HEK293 (cell line): ENCODE measurements around the gene SLC39A1.

ENCODE experiments used
- CTCF ChIA-PET: fragments of 350-600 bp; formaldehyde crosslinking; extraction: SDS; loops from one replicate; lab custom pipeline; 2021; ENCODE audit warnings: antibody characterized with exemption; lab: Yijun Ruan, JAX
- POLR2A ChIA-PET: fragments of 300-600 bp; formaldehyde crosslinking; extraction: SDS; loops from one replicate; lab custom pipeline; 2020; ENCODE audit warnings: antibody characterized with exemption, inconsistent platforms; lab: Yijun Ruan, JAX
- H3K27ac ChIP-seq: fragments of 200-500 bp; sonication (Bioruptor generic); 2 replicates; pipeline ENCODE4 v1.5.1; 2014; ENCODE audit warnings: low read depth, low read length, control low read depth, inconsistent platforms; ENCODE audit errors: extremely low read depth
- H3K36me3 ChIP-seq, 2 experiments: fragments of 200-500 bp in 1 of 2; sonication (Bioruptor generic) in 1 of 2; 1 replicate in 1 of 2; 2 replicates in 1 of 2; pipeline ENCODE4 v1.5.1; 2014 to 2017; ENCODE audit warnings: inconsistent platforms in 2 of 2, low read length in 2 of 2; ENCODE audit not compliant: control insufficient read depth in 2 of 2, insufficient read depth in 1 of 2
- H3K4me1 ChIP-seq: fragments of 200-500 bp; sonication (Bioruptor generic); 2 replicates; pipeline ENCODE4 v1.5.1; 2014; ENCODE audit warnings: mild to moderate bottlenecking, low read length, inconsistent platforms; ENCODE audit not compliant: control insufficient read depth, insufficient read depth
- H3K4me3 ChIP-seq: 2 replicates; pipeline ENCODE4 v1.5.1; 2011; ENCODE audit warnings: low read depth, mild to moderate bottlenecking, control low read depth, low read length, moderate library complexity
- H3K9me3 ChIP-seq: fragments of 200-500 bp; sonication (Bioruptor generic); 2 replicates; pipeline ENCODE4 v1.5.1; 2014; ENCODE audit warnings: low read depth, low read length, inconsistent platforms; ENCODE audit not compliant: control insufficient read depth, insufficient read depth
- BCL11B ChIP-seq: fragments of 450-650 bp; formaldehyde crosslinking; IDR thresholded peaks from 2 replicates; pipeline ENCODE4 v1.5.1; 2016; ENCODE audit warnings: low read depth, missing biosample characterization, missing genetic modification characterization
- EGR2 ChIP-seq: fragments of 450-650 bp; formaldehyde crosslinking; IDR thresholded peaks from 2 replicates; pipeline ENCODE4 v1.5.1; 2016; ENCODE audit warnings: low read depth, missing biosample characterization, missing genetic modification characterization
- MYNN ChIP-seq: fragments of 450-650 bp; formaldehyde crosslinking; IDR thresholded peaks from 2 replicates; pipeline ENCODE4 v1.5.1; 2016; ENCODE audit warnings: missing biosample characterization, missing genetic modification characterization, borderline replicate concordance
- MZF1 ChIP-seq: fragments of 450-650 bp; formaldehyde crosslinking; IDR thresholded peaks from 2 replicates; pipeline ENCODE4 v1.5.1; 2017; ENCODE audit warnings: missing biosample characterization, missing genetic modification characterization, borderline replicate concordance
- REST ChIP-seq: fragments of 450-650 bp; formaldehyde crosslinking; IDR thresholded peaks from 2 replicates; pipeline ENCODE4 v1.5.1; 2016; ENCODE audit warnings: missing biosample characterization, missing genetic modification characterization
- ZBTB17 ChIP-seq: fragments of 450-650 bp; formaldehyde crosslinking; IDR thresholded peaks from 2 replicates; pipeline ENCODE4 v1.5.1; 2016; ENCODE audit warnings: missing biosample characterization, missing genetic modification characterization
- ZEB2 ChIP-seq: fragments of 450-650 bp; formaldehyde crosslinking; IDR thresholded peaks from 2 replicates; pipeline ENCODE4 v1.5.1; 2016; ENCODE audit warnings: missing biosample characterization, missing genetic modification characterization
- ZFHX2 ChIP-seq: fragments of 450-650 bp; formaldehyde crosslinking; conservative IDR thresholded peaks from 2 replicates; pipeline ENCODE4 v1.5.1; 2016; ENCODE audit warnings: missing biosample characterization, missing genetic modification characterization
- ZFP3 ChIP-seq: fragments of 450-650 bp; formaldehyde crosslinking; IDR thresholded peaks from 2 replicates; pipeline ENCODE4 v1.5.1; 2016; ENCODE audit warnings: low read depth, missing biosample characterization, missing genetic modification characterization
- ZFP69B ChIP-seq: fragments of 450-650 bp; formaldehyde crosslinking; IDR thresholded peaks from 2 replicates; pipeline ENCODE4 v1.5.1; 2016; ENCODE audit warnings: missing biosample characterization, missing genetic modification characterization
- ZNF184 ChIP-seq: fragments of 450-650 bp; IDR thresholded peaks from 2 replicates; pipeline ENCODE4 v1.5.1; 2018; ENCODE audit warnings: missing biosample characterization, mild to moderate bottlenecking, missing genetic modification characterization
- ZNF24 ChIP-seq: fragments of 450-650 bp; formaldehyde crosslinking; IDR thresholded peaks from 2 replicates; pipeline ENCODE4 v1.5.1; 2016; ENCODE audit warnings: missing biosample characterization, missing genetic modification characterization
- ZNF302 ChIP-seq: fragments of 450-650 bp; formaldehyde crosslinking; IDR thresholded peaks from 2 replicates; pipeline ENCODE4 v1.5.1; 2016; ENCODE audit warnings: missing biosample characterization, missing genetic modification characterization, low read depth
- ZNF366 ChIP-seq: fragments of 450-650 bp; formaldehyde crosslinking; conservative IDR thresholded peaks from 2 replicates; pipeline ENCODE4 v1.5.1; 2016; ENCODE audit warnings: missing biosample characterization, missing genetic modification characterization
- ZNF449 ChIP-seq: fragments of 450-650 bp; formaldehyde crosslinking; IDR thresholded peaks from 2 replicates; pipeline ENCODE4 v1.5.1; 2017; ENCODE audit warnings: missing biosample characterization, mild to moderate bottlenecking, missing genetic modification characterization, moderate library complexity
- ZNF501 ChIP-seq: fragments of 450-650 bp; formaldehyde crosslinking; IDR thresholded peaks from 2 replicates; pipeline ENCODE4 v1.5.1; 2016; ENCODE audit warnings: missing biosample characterization, missing genetic modification characterization
- ZNF548 ChIP-seq: fragments of 450-650 bp; formaldehyde crosslinking; IDR thresholded peaks from 2 replicates; pipeline ENCODE4 v1.5.1; 2016; ENCODE audit warnings: missing biosample characterization, missing genetic modification characterization
- ZSCAN30 ChIP-seq: fragments of 450-650 bp; IDR thresholded peaks from 2 replicates; pipeline ENCODE4 v1.5.1; 2018; ENCODE audit warnings: missing biosample characterization, mild to moderate bottlenecking, missing genetic modification characterization, moderate library complexity
- ZXDB ChIP-seq: fragments of 450-650 bp; formaldehyde crosslinking; IDR thresholded peaks from 2 replicates; pipeline ENCODE4 v1.5.1; 2016; ENCODE audit warnings: missing biosample characterization, missing genetic modification characterization
- TF ChIP-seq, protein P1 (sequence below): fragments of 450-650 bp; formaldehyde crosslinking; IDR thresholded peaks from 2 replicates; pipeline ENCODE4 v1.5.1; 2017; ENCODE audit warnings: missing biosample characterization, missing genetic modification characterization
- TF ChIP-seq, protein P2 (sequence below): fragments of 450-650 bp; formaldehyde crosslinking; IDR thresholded peaks from 2 replicates; pipeline ENCODE4 v1.5.1; 2016; ENCODE audit warnings: missing biosample characterization, missing genetic modification characterization
- TF ChIP-seq, protein P3 (sequence below): fragments of 450-650 bp; IDR thresholded peaks from 2 replicates; pipeline ENCODE4 v1.5.1; 2018; ENCODE audit warnings: missing biosample characterization, missing genetic modification characterization

SLC39A1 gene

DNA sequence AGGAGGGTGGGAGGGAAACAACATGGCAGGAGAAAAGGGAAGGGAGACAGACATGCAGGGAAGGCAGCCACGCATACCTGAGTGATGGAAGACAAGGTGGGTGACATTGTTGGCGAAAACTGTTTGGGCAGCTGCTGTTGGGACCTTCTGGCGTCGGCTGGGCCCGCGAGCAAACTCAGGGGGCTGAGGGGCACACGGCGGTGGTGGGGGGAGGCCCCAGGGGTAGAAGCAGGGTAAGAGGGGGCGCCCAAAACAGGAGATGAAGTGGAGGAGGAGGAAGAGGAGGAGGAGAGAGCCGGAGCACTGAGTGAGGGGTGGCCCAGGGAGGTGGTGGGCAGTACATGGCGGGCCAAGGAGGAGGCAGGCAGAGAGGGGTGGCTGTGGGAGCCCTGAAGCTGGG, 12.2 kb downstream of the SLC39A1 start:
- Histone ChIP-seq H3K36me3 (peaks cover 16 to 80% of the 10 kb centered on the region in 2 experiments; a peak in 2 of 3 replicates), H3K27ac (no peak overlapping the region), H3K4me1 (no peaks in the 10 kb centered on the region), H3K4me3 (no peak overlapping the region), H3K9me3 (no peaks in the 10 kb centered on the region)
- CTCF ChIA-PET, result interaction anchor here (0.6 to 1.2 kb wide), 2 partner anchors 35 to 106 kb away, joined by 3 to 5 read pairs; partner anchors contain the start of gene RAB13
- POLR2A ChIA-PET, result interaction anchor here (0.8 kb wide), 1 partner anchor 11 kb away, joined by 3 read pairs; no protein-coding TSS in a partner anchor
- peak; percentile 39; the same call in 1 of the 2 replicates for TF ChIP-seq EGR2 (tag by site-specific recombination)
- TF ChIP-seq ZFHX2 (tag by site-specific recombination), result 0 out of 2 replicates have a peak, but pooled peaks have one; percentile 16
- no peak for TF ChIP-seq ZNF302 (tag by site-specific recombination)

GRCh38 chr1:153946622-153947241, 16.6 kb downstream of the SLC39A1 start, which contains the start of gene DENND4B:
DENND4B (minus strand) TSS chr1:153946718; CDS start chr1:153944374, 2,344 bp downstream.
- H3K9me3 ChIP-seq, result no peaks in the 10 kb centered on the region
- peak within 1 kb of the TSS; percentile 74 for H3K4me3 ChIP-seq
- no peaks in the 10 kb centered on the region for H3K4me1 ChIP-seq
- CTCF ChIA-PET, result interaction anchor here (0.6 to 1.8 kb wide), 27 partner anchors 9 to 402 kb away, joined by 3 to 13 read pairs (median 4); partner anchors contain the start of genes CRTC2, RAB13 and SLC39A1
- POLR2A ChIA-PET, result interaction anchor here (1.0 to 4.3 kb wide), 11 partner anchors 10 to 143 kb away, joined by 4 to 36 read pairs (median 13); partner anchors contain the start of genes CREB3L4, CRTC2, GATAD2B and JTB
- H3K27ac ChIP-seq, result peak within 1 kb of the TSS; percentile 91
- H3K36me3 ChIP-seq, result peaks cover 12 to 67% of the 10 kb centered on the region in 2 experiments; a peak in 2 of 3 replicates
- TF ChIP-seq MYNN (tag by site-specific recombination), result no peak
- TF ChIP-seq MZF1 (tag by site-specific recombination), result no peak
- TF ChIP-seq ZFP69B (tag by site-specific recombination), result no peak; the same call in 1 of the 2 replicates
- peak; percentile 57; the same call in 1 of the 2 replicates for TF ChIP-seq ZNF501 (tag by site-specific recombination)
- TF ChIP-seq ZEB2, result peak; percentile 71
- TF ChIP-seq ZBTB17 (tag by site-specific recombination), result 0 out of 2 replicates have a peak, but pooled peaks have one; percentile 25
- peak; percentile 91 for TF ChIP-seq BCL11B (tag by site-specific recombination)
- no peak for TF ChIP-seq REST
- TF ChIP-seq ZNF24 (tag by site-specific recombination), result 0 out of 2 replicates have a peak, but pooled peaks have one; percentile 17
- TF ChIP-seq ZNF302 (tag by site-specific recombination), result no peak
- peak; percentile 39 for TF ChIP-seq ZXDB (tag by site-specific recombination)
- 0 out of 2 replicates have a peak, but pooled peaks have one; percentile 32 for TF ChIP-seq ZNF184 (tag by site-specific recombination)
- TF ChIP-seq, protein P1, sequence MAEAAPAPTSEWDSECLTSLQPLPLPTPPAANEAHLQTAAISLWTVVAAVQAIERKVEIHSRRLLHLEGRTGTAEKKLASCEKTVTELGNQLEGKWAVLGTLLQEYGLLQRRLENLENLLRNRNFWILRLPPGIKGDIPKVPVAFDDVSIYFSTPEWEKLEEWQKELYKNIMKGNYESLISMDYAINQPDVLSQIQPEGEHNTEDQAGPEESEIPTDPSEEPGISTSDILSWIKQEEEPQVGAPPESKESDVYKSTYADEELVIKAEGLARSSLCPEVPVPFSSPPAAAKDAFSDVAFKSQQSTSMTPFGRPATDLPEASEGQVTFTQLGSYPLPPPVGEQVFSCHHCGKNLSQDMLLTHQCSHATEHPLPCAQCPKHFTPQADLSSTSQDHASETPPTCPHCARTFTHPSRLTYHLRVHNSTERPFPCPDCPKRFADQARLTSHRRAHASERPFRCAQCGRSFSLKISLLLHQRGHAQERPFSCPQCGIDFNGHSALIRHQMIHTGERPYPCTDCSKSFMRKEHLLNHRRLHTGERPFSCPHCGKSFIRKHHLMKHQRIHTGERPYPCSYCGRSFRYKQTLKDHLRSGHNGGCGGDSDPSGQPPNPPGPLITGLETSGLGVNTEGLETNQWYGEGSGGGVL, result peak; percentile 61
- no peak for TF ChIP-seq ZFP3 (tag by site-specific recombination)
- TF ChIP-seq ZSCAN30 (tag by site-specific recombination), result peak; percentile 89
- TF ChIP-seq ZNF366, result 0 out of 2 replicates have a peak, but pooled peaks have one; percentile 10
- TF ChIP-seq ZNF449 (tag by site-specific recombination), result 0 out of 2 replicates have a peak, but pooled peaks have one; percentile 40
- no peak for TF ChIP-seq ZNF548 (tag by site-specific recombination)
- TF ChIP-seq, protein P2, sequence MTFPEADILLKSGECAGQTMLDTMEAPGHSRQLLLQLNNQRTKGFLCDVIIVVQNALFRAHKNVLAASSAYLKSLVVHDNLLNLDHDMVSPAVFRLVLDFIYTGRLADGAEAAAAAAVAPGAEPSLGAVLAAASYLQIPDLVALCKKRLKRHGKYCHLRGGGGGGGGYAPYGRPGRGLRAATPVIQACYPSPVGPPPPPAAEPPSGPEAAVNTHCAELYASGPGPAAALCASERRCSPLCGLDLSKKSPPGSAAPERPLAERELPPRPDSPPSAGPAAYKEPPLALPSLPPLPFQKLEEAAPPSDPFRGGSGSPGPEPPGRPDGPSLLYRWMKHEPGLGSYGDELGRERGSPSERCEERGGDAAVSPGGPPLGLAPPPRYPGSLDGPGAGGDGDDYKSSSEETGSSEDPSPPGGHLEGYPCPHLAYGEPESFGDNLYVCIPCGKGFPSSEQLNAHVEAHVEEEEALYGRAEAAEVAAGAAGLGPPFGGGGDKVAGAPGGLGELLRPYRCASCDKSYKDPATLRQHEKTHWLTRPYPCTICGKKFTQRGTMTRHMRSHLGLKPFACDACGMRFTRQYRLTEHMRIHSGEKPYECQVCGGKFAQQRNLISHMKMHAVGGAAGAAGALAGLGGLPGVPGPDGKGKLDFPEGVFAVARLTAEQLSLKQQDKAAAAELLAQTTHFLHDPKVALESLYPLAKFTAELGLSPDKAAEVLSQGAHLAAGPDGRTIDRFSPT (tag by site-specific recombination), result peak; percentile 77
- TF ChIP-seq, protein P3, sequence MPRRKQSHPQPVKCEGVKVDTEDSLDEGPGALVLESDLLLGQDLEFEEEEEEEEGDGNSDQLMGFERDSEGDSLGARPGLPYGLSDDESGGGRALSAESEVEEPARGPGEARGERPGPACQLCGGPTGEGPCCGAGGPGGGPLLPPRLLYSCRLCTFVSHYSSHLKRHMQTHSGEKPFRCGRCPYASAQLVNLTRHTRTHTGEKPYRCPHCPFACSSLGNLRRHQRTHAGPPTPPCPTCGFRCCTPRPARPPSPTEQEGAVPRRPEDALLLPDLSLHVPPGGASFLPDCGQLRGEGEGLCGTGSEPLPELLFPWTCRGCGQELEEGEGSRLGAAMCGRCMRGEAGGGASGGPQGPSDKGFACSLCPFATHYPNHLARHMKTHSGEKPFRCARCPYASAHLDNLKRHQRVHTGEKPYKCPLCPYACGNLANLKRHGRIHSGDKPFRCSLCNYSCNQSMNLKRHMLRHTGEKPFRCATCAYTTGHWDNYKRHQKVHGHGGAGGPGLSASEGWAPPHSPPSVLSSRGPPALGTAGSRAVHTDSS (tag by site-specific recombination), result no peak
